GM21737 (cell line): Measurements from ENCODE around the gene PAIP1.
"Not testable (repeated sequence)": the region's sequence is repeated elsewhere in the genome, so short reads cannot be mapped to it uniquely, and the experiment has no call there.

ENCODE experiments used
- ATAC-seq: cut with Tn5 transposase; IDR thresholded peaks from one replicate; pipeline ENCODE4 v1.9.1; 2021; ENCODE audit warnings: mild to moderate bottlenecking, moderate library complexity; ENCODE audit not compliant: unreplicated experiment

Gene PAIP1

DNA sequence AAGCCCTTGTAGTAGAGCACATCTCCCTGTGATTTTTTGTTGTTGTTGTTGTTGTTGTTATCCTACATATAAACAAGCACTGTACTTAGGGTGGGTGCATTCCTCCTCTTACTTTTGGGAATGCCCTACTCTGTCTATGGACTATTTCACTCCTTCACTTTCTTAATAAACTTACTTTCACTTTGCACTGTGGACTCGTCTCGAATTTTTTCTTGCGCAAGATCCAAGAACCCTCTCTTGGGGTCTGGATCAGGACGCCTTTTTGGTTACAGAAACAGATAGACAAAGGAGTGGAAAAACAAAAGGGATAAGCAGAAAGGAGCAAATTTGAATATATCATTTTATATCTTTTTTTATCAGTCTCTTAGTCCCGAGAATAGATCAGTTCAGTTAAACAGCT is 14.4 kb upstream of the PAIP1 start:
- ATAC-seq: no peak

DNA sequence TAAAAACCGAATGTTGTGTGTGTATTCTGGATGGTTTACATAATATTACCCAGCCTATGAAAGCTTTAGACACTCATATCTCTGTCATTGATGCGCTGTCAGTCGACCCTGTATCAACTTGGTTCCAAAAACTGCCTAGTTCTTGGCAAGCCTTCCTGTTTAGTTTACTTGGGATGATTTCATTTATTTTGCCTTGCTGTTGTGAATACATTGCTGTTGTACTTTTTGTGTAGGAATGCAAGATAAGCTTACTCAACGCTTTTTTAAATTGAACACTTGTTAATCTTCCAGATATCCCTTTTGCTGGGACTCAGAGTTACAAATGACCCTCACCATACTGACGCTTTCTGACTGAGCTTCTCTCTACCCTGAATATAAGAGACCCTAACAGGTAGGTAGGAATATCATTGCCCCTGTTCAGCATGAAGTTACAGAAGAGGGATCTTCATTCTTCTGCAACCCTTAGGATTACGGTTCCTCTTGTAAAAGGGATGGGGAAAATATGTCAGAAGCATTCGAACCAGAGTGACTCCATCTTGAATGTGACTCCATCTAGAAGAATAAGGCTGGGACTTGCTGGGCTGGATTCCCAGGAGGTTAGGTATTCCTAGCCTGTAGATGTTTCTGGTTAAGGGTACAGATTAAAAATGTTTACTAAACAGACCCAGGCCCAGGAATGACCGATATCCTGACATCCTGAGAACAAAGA is 13.7 kb upstream of the PAIP1 start:
- no peak for ATAC-seq

DNA sequence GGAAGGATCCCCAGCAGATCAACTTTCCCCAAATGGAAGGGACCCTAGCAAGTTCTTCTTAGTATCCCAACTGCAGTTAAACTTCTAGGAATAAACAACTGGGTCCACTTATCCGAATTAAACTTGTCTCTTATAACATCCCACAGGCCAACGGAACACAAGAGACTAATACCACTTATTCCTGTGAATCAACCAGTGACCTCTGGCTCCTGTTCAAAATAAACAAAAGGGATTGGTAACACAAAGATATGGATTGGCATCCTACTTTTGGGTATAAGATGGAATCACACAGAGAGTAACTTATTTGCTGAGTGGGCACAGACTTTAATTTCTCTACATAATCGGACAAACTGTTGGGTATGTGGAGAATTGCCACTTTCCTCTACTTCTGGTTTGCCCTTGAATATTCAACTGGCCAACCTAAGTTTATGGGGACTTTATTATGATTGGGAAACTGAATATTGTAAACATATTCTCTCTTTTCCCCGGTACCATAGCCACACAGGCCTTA is 12.4 kb upstream of the PAIP1 start:
- ATAC-seq: no peak

DNA sequence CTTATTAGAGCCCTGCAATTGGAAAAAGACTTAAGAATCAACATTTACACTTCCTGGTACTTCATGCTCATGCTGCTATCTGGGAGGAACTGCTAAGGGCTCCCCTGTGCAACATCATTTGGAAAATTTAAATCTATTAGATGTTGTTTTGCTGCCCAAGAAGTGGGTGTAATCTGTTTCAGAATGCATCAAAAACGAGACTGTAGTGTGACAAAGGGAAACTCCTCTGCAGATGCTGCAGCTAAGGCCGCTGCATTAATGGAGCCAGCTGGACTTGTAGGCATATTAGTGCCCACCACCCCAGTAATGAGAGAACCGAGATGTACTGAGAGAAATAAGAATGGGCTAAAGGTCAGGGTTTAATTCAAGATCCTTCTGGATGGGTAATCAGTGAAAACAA is 11.1 kb upstream of the PAIP1 start:
- no peak for ATAC-seq

DNA sequence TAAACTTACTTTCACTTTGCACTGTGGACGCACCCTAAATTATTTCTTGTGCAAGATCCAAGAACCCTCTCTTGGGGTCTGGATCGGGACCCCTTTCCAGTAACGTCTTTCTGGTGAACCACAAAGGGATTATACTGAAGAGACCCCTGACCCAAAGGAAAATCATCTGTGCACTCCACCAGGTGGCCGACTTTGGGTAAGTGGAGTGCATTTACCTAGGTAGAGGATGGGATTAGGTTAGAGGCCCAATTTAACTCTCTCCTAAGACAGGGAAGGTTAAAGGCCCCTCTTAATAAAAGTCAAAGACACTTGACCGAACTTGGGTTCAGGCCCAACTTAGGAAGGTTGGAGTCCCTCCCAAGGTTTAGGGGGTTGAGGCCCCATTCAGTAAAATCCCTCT is 8.2 kb upstream of the PAIP1 start:
- no peak for ATAC-seq

DNA sequence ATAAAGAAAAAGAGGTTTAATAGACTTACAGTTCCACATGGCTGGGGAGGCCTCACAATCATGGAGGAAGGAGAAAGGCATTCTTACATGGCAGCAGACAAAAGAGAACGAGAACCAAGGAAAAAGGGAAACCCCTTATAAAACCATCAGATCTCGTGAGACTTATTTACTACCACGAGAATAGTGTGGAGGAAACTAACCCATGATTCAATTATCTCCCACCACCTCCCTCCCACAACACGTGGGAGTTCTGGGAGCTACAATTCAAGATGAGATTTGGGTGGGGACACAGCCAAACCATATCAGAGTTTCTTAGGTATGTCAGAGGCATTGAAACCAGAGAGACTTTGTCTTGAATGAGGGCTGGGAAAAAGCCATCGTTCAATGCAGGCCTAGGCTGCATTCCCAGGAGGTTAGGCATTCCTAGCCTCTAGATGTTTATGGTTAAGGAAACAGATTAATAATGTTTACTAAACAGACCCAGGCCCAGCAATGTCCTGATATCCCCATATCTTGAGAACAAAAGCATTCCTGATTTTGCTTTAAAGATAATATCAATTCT is 7.5 kb upstream of the PAIP1 start:
- no peak for ATAC-seq

DNA sequence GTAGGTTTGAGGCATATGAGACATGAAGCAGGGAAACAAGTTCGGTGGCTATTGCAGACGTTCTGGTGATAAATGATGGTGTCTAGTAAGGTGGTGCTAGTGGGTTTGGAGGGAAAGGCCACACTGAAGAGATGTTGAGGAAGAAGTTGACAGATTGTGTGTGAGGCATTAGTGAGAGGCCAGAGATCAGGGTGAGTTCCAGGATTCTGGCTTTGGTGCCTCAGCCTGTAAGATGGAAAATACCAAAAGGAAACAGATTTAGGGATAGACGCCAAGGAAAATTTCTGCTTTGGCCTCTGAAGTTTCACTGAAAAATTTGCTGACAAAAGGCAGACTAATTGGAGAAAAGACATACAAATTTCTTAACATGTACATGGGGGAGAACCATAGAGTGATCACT is 6.4 kb upstream of the PAIP1 start:
- ATAC-seq: no peak

DNA sequence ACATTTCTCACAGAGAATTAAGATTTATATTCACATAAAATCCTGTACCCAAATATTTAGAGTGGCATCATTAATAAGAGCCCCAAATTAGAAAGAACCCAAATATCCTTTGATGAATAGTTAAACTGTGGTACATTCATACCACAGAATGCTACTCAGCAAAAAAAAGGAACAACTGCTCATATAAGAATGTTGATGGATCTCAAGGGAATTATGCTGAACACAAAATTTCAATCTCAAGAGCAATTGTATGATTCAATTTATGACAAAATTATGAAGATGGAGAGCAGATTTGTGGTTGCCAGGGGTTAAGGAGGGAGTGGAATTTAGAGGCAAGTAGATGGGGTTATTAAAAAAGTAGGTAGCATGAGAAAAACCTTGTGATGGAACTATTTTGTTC is 4.5 kb upstream of the PAIP1 start:
- ATAC-seq: no peak

DNA sequence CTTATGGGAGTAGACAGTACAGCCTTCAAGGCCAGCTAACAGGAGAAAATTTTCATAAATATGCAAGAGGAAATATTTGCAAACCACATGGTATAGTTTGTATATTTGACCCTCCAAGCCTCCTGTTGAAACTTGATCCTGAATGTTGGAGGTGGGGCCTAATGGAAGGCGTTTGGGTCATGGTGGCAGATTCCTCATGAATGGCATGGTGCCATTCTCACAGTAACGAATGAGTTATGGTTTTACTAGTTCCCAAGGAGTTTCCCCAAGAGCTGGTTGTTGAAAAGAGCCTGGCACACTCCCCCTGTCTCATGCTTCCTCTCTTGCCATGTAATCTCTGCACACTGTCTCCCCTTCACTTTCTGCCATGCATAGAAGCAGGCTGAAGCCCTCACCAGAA is 3.3 kb upstream of the PAIP1 start:
- no peak for ATAC-seq

DNA sequence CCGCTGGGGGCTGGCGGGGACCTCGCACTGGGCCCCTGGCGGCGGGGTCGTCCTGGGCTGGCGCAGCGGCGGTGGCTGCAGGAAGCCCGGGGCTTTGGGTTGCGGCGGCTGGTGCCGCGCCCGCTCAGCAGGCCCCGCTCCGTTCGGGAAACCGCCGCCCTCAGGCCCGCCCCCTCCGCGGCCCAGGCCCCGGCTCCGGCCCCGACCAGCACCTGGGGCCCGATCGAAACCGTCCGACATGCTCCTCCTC is 345 bp downstream of the PAIP1 start:
- ATAC-seq: peak; percentile 92

DNA sequence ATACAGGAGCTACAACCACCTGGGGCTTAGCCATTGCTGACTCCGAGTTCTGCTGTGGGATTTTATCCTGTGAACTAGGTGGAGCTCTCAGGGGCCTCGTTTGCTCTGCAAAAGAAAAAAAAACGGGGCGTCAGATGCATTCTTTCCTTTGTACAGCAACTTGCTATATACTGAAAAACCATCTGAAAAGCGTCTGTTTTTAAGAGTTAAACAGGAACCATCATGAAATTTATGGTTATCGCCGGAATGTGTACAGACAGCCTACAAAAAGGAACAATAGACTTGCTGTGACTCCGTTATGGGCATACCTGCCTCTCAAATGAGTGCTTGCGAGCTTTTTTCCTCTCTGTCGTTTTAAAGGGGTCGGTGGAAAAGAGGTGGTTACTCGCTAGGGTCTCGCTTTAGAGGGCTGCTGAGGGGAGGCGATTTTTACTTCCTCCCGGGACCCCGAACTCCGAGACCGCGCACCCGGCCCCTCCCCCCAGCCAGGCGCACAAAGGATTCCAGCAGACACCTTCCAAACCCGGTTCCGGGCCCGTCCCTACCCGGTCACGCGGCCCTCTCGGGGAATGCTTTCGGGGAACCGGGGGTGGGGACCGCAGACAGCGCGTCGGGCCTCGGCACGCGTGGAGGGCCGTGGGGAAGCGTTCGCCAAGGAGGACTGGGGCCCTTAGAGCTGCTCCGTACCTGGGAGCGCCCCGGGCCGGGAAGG is 826 bp downstream of the PAIP1 start:
- peak; percentile 27 for ATAC-seq

DNA sequence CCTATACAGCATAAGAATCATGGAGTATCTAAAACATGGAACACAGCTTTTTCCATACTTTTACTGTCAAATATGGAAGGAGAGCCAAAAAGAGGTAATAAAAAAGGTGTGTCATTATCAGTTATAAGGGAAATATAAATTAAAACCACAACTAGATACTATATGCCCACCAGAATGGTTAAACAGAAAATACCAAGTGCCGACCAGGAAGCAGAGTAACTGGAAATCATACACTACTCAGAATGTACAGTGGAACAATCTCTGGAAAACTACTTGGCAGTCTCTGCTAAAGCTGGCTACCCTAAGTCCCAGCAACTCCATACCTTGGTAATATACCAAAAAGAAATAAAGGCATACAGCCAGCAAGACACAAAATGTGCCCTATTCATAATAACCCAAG is 2.4 kb downstream of the PAIP1 start:
- ATAC-seq: no peak

DNA sequence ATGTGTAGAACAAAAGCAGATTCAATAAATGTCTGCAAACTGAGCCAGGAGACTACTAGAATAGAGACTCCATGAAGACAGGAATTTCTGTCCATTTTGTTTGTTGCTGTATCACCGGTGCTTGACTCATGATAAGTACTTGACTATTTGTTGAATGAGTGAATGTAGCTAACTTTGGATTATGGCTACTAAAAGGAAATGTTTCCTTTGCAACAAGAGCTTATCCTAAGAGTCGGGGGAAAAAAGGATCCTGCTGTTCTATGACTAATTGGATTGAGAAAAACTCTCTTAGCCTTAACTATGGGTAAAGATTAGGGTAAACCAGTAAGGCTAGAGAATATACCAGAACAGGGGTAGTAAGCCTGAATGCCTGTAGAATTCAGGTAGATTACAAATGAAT is 3.5 kb downstream of the PAIP1 start:
- no peak for ATAC-seq

DNA sequence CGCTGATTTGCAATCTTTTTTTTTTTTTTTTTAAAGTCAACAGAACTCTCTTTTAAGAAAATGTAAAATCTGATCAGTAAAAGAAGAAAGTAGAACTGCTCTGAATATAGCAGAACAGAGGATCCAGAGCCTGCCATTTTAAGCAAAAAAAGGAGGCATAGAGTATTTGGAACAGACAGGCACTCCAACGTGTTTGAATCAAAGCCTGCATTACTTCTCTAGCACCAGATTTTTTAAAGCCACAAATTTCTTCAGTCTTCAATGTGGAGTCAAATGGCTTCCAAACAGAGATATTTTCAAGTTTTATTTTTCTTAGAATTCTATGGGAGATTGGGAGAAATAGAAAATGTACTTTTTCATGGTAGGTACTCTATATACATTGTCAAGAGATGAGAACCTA is 5.1 kb downstream of the PAIP1 start:
- no peak for ATAC-seq

DNA sequence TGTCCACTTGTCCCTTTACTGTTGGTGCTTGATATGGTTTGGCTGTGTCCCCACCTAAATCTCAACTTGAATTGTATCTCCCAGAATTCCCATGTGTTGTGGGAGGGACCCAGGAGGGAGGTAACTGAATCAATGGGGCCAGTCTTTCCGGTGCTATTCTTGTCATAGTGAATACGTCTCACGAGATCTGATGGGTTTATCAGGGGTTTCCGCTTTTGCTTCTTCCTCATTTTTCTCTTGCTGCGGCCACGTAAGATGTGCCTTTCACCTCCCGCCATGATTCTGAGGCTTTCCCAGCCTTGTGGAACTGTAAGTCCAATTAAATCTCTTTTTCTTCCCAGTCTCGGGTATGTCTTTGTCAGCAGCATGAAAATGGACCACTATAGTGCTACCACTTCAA is 7.6 kb downstream of the PAIP1 start:
- not testable (repeated sequence) for ATAC-seq

DNA sequence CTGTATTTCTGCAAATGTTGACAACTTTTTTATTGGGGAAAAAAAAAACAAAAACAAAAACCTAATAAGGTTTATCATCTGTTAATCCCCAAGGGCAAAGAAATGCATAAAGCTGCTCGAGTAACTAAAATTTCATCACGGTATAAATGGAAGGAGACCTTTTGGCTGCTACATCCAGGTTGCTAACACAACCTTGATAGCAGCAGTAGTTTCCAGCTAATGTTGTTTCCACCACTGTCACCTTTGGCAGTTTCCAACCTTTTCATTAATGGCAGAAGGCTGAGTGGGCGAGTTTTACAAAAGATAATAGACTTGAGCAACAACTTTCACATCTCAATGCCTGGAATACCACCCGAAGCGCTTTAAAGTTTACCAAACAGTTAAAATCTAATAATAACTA is 8.5 kb downstream of the PAIP1 start:
- ATAC-seq: no peak

DNA sequence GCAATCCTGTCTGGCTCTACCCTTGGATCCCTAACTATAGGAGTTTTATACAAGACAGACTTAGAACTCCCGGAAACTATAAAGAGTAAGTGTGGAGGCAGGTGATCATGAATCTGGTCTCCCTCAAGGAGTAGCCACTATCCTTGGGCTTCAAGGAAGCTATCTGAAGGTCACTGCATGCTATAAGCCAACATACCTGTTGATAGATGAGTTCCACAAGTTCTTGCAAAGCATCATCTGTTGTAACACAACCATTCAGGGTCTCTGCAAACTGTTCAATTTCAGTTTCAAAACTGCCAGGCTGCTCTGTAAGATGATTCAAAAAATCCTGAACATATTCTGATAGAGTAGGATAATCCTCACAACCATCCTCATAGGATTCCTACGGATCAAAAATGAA is 9.3 kb downstream of the PAIP1 start:
- ATAC-seq: no peak

DNA sequence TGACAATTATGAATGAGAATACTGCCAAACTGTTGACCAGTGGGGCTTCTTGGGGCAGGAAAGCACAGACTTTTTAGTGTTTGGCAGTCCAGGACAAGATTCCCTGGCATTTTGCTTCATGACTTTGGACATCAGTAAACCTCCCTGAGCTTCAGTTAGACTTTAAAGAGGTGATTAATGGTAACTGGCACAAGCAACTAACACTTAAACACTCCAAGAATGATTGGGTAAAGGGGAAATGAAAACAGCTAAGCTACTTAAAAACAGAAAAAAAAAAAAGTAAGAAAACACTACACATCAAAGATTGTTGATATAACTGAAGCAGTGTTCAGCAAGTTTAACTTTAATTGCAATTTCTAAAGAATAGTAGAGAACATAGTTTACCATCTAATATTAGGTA is 13.4 kb downstream of the PAIP1 start:
- no peak for ATAC-seq

DNA sequence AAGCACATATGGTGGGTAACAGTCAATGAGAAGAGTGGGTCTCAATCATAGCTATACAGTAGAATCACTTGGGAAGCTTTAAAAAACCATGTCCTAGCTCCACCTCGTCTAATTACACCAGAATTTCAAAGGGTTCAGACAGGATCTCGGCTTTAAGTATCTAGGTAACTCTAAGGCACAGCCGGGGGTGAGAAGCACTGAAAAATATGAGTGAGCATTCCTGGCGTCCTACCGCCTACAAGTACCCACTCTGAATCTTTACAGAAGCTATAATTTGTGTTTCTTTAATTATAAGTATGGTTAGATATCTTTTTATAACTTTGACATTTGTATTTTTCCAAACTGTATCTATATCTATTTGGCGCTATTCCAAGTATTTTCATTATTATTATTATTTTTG is 16.1 kb downstream of the PAIP1 start:
- no peak for ATAC-seq

DNA sequence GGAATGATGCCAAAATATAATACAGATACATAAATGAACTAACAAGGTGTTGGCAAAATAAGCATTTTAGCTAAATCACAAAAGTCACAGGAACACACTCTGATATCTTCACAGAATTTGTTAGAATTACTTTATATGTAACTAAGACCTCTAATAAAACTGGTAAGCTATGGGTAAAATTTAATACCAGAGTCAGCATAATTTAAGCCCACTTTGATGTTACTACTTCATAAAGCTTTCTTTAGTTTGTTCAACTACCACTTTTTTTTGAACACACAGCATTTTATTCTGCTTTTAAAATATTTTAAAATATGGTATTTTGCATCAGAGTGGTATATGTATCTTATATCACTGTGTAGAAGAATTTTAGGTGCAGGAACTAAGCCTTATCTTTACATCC is 19.9 kb downstream of the PAIP1 start:
- no peak for ATAC-seq

DNA sequence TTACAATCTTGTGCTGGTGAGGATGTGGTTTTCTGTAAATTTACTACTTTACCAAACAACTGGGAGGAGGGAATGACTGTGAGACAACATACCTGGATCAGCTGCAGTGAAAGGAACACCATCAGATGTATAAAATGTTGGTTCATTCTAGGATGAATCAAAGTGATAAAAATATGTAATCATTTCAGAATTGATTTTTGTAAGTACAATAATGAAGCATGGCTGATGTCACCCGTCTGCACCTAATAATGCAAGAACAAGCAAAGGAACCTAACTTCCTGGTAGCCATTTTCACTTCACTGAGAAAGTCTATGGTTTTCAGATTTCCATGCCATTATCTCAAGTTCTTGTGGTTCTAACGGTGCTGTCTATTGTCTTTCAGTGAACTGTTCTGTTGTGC is 23.2 kb downstream of the PAIP1 start:
- ATAC-seq: no peak

DNA sequence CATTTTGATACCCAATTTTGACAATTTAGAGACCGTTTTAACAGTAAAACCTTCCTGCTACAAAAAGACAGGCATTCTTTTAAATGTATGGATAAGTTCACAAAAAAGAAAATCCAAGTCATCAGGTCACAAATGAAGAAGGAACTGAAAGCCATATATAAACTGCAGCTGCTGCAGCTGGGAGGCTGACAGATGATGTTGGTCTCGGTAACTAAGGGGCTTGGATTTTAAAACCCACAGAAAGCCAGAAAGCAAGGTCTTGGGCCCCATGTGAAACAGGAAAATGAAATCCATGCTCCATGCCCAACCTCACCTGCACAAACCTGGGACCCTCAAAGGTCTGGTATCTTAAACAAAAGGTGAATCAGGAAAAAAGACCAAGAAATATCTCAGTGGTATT is 26.2 kb downstream of the PAIP1 start:
- no peak for ATAC-seq

DNA sequence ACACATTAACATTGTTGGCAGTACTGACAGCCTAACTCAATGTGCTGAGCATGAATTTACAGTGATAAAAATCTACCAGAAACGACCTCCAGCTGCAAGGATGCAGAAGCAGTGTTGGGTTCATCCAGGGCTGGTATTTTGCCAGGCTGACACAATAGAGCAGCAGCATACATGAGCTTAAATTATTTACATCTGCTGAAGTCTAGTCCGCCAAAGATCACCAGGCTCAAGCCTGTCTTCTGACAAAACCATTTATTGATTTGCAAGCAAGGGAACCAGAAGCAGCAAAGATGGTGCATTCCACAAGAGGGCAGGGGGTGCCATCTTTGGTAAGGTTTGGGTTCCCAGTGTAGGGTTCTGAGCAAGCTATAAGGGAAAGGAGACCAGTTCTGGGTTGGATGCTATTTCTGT is 33.2 kb downstream of the PAIP1 start:
- ATAC-seq: no peak
